ENCODE data around the gene SAPCD2. TPM values are rescaled to one million over a fixed set of nuclear protein-coding genes. Genes with fewer than 3 reads are reported as not detected.
A peak's percentile ranks its signal among the peaks of the same experiment; 100 is the strongest.

SAPCD2 gene
- total and polyA plus RNA-seq, 2 of the 4 experiments (the other 2 are of a cell fraction) = 3.4 to 4.9 TPM

GRCh38 chr9:137071282-137071681 is 925 bp upstream of the SAPCD2 start:
- Histone ChIP-seq H2BK15ac (ENCODE audit: low read depth, low read length) (no peak overlapping the region), H2BK120ac (ENCODE audit: low read depth, low read length) (no peak overlapping the region), H3K27me3 (ENCODE audit: control insufficient read depth, insufficient read depth, low read length) (no peaks in the 10 kb centered on the region; the same call in 1 of the 2 replicates), H2AK5ac (ENCODE audit: low read depth, low read length) (peak overlapping the region; percentile 70; the same call in 1 of the 2 replicates), H3K18ac (ENCODE audit: low read depth, low read length) (no peak overlapping the region), H3K56ac (ENCODE audit: extremely low read depth, insufficient read depth, low read length) (no peak overlapping the region), H3K14ac (replicated peaks; ENCODE audit: low read depth, low read length) (no peak overlapping the region), H2BK20ac (ENCODE audit: low read depth, low read length) (no peak overlapping the region), H4K20me1 (ENCODE audit: insufficient read depth, low read length) (no peaks in the 10 kb centered on the region), H2AFZ (replicated peaks; ENCODE audit: low read length, poor library complexity) (peak overlapping the region; percentile 90), H3K4me3 (ENCODE audit: insufficient read depth, low read depth, low read length) (no peak overlapping the region), H4K5ac (ENCODE audit: low read depth, low read length) (no peak overlapping the region), H4K8ac (ENCODE audit: low read depth in 2 of 2, low read length in 2 of 2) (peak overlapping the region; percentile 74 to 79; a peak in 3 of 4 replicates), H3K4me1 (ENCODE audit: control insufficient read depth, insufficient read depth, low read length) (peaks cover 3% of the 10 kb centered on the region; the same call in 1 of the 2 replicates), H3K23ac (ENCODE audit: low read depth, low read length) (no peak overlapping the region), H3K4me2 (ENCODE audit: low read depth, low read length) (no peak overlapping the region), H2BK5ac (ENCODE audit: low read depth, low read length, poor library complexity, severe bottlenecking) (no peak overlapping the region), H3K36me3 (ENCODE audit: control insufficient read depth, insufficient read depth, low read length) (no peaks in the 10 kb centered on the region), H3K9me3 (ENCODE audit: control insufficient read depth, insufficient read depth, low read length) (no peaks in the 10 kb centered on the region), H3K27ac (ENCODE audit: insufficient read depth, low read length) (no peak overlapping the region), H3K4ac (ENCODE audit: low read depth, low read length) (peak overlapping the region; percentile 43; the same call in 1 of the 2 replicates), H3K9ac (ENCODE audit: low read depth, low read length) (peak overlapping the region; percentile 23; the same call in 1 of the 2 replicates), H3K9me1 (ENCODE audit: insufficient read depth, low read length) (no peaks in the 10 kb centered on the region), H2AK9ac (replicated peaks; ENCODE audit: low read depth, low read length, poor library complexity) (peak overlapping the region; percentile 44), H3K79me1 (ENCODE audit: low read depth in 1 of 2, low read length in 2 of 2) (peaks cover 2 to 11% of the 10 kb centered on the region in 2 experiments), H4K91ac (ENCODE audit: insufficient read depth, low read depth, low read length) (peak overlapping the region; percentile 76)
- WGBS, 2 experiments (ENCODE audit: extremely low coverage in 2 of 2, insufficient read length in 1 of 2) = no CpG with 5 or more reads among the region's 2 CpGs
- DNase-seq (no peak), ATAC-seq (ENCODE audit: low read depth) (no peak)
- POLR2A ChIA-PET (ENCODE audit: unreplicated experiment) = no interaction called here
- intact Hi-C loops (cut with micrococcal nuclease) (no loop called here), in situ Hi-C loops (cut with MboI; ENCODE audit: low sequenced_read_pairs) (no loop called here), dilution Hi-C loops (cut with HindIII; ENCODE audit: low sequenced_read_pairs, unreplicated experiment) (no loop called here)
- TF ChIP-seq RAD21 (IDR thresholded peaks at IDR 0.05; ENCODE audit: low read length) (no peak), CHD1 (IDR thresholded peaks at IDR 0.05; ENCODE audit: low read depth, low read length) (no peak), SMC3 (IDR thresholded peaks at IDR 0.05; ENCODE audit: low read depth, low read length) (no peak), ELK1 (IDR thresholded peaks at IDR 0.05; ENCODE audit: borderline replicate concordance, low read depth, low read length) (no peak)
- CTCF ChIA-PET = interaction anchor here (1.0 kb wide), 1 partner anchor 19 kb away, joined by 3 read pairs; no protein-coding TSS in a partner anchor
- no TSS peak for BruUV-seq (replicated peaks)
